ENCODE results near the gene SLC5A6. TPM values are rescaled to one million over a fixed set of nuclear protein-coding genes. Genes with fewer than 3 reads are reported as not detected.

The SLC5A6 gene
- total and polyA plus RNA-seq, 2 of the 8 experiments (the other 6 are each of a cell fraction or from before 2014, with no cell fraction given) = 118 to 183 TPM

- TF ChIP-seq ATF2 (IDR thresholded peaks at IDR 0.05; ENCODE audit: low read length) = no peak
- TF ChIP-seq HDAC6 (IDR thresholded peaks at IDR 0.05; ENCODE audit: low read depth, low read length) = no peak
Measured at GRCh38 chr2:27261241-27261925, 49.3 kb upstream of the SLC5A6 start (continued).
